ENCODE results near the gene ZNF469. TPM values are rescaled to one million over a fixed set of nuclear protein-coding genes. Genes with fewer than 3 reads are reported as not detected.

The ZNF469 gene
- total RNA-seq, 2 donors from 2014 or later = 4.5 to 11.3 TPM

DNA sequence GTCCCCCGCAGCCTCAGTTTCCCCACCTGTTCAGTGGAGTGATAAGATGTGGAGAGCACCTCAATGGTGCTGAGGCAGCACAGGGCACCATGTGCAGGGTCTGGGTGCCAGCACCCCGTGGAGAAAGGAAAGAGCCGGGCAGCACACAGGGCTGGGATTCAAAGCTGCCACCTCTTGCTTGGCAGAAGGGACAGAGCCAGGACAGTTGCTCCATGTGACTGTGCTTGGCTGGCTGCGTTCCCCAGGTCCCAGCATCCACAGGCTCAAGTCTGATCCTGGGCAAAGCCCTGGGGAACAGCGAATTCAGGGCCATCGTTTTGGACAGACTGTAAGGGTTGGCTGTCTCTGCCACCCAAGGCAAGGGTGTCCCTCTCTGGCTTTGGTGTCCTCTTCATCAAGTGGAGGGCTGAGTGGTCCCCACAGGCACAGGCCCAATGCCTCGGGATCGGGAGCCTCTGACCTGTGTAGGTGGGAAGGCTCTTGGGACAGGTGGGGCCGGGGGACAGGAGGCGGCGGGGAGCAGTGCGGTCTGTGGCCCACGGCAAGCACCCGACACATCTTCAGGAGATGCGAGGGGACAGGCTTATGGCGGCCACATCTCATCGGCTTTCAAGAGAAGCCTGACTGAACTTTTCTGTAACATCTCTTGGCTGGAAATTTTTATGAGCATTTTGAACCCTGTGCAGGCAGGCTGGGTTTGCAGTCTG is 8.5 kb downstream of the ZNF469 start:
- TF ChIP-seq, protein P1, sequence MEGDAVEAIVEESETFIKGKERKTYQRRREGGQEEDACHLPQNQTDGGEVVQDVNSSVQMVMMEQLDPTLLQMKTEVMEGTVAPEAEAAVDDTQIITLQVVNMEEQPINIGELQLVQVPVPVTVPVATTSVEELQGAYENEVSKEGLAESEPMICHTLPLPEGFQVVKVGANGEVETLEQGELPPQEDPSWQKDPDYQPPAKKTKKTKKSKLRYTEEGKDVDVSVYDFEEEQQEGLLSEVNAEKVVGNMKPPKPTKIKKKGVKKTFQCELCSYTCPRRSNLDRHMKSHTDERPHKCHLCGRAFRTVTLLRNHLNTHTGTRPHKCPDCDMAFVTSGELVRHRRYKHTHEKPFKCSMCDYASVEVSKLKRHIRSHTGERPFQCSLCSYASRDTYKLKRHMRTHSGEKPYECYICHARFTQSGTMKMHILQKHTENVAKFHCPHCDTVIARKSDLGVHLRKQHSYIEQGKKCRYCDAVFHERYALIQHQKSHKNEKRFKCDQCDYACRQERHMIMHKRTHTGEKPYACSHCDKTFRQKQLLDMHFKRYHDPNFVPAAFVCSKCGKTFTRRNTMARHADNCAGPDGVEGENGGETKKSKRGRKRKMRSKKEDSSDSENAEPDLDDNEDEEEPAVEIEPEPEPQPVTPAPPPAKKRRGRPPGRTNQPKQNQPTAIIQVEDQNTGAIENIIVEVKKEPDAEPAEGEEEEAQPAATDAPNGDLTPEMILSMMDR (IDR thresholded peaks at IDR 0.05) = no peak
- peaks cover 17 to 39% of the 10 kb centered on the region in 2 donors for H3K4me1 ChIP-seq (ENCODE audit: control insufficient read depth in 1 of 2, low read depth in 2 of 2)
- DNase-seq (ENCODE audit: low spot score) = no peak
- no peak overlapping the region for H3K27ac ChIP-seq
- no peaks in the 10 kb centered on the region for H3K36me3 ChIP-seq
- ATAC-seq (ENCODE audit: insufficient number of reproducible peaks, low FRiP score, low read depth) = no peak
- no peak overlapping the region for H3K4me3 ChIP-seq
- no peaks in the 10 kb centered on the region for H3K27me3 ChIP-seq (replicated peaks; ENCODE audit: insufficient read depth)
- no peaks in the 10 kb centered on the region for H3K9me3 ChIP-seq

DNA sequence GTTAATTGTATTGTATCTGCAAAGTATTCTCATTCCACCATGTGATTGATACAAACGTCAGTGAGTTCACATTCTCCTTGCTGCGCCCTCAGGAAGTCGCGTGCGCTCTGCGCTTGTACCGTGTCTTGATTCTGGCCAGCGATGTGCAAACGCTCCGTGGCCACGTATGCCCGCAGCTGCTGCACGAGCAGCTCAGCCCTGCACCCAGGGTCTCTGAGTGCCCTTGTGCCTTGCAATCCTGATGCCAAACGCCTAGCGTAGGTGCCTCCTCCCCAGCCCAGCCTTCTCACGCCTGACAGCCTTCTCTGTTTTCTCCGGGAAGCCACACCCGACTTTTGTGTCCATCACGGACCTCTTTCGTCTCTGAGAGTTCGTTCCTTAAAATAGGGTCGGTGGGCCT is 9.4 kb downstream of the ZNF469 start:
- TF ChIP-seq, protein P1 (IDR thresholded peaks at IDR 0.05) = no peak
- no peak for DNase-seq (ENCODE audit: low spot score)
- Histone ChIP-seq H3K36me3 (no peaks in the 10 kb centered on the region), H3K4me3 (no peak overlapping the region), H3K27me3 (replicated peaks; ENCODE audit: insufficient read depth) (no peaks in the 10 kb centered on the region), H3K9me3 (no peaks in the 10 kb centered on the region), H3K4me1 (ENCODE audit: control insufficient read depth in 1 of 2, low read depth in 2 of 2) (peaks cover 17 to 39% of the 10 kb centered on the region in 2 donors), H3K27ac (peak overlapping the region in 1 of 2 donors; percentile 86)
- ATAC-seq (ENCODE audit: insufficient number of reproducible peaks, low FRiP score, low read depth) = no peak

DNA sequence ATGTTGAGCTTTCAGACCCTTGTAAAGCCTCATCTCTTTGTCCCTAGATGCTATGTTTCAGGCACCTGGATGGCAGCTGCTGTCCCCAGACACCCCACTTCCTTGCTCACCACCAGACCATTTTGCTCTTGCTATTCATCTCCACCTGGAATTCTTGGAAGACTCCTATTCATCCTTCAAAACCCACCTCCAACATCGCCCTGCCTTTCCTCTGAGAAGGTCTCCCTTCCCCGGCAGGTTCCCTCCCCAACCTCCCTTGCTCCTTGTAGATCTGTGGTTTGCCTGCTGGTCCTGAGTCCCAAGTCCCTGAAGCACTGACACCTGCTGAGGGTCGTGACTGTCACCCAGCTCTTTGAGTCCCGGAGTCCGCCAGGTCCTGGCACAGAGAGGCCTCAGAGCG is 9.9 kb downstream of the ZNF469 start:
- Histone ChIP-seq H3K4me1 (ENCODE audit: control insufficient read depth in 1 of 2, low read depth in 2 of 2) (peaks cover 16 to 37% of the 10 kb centered on the region in 2 donors), H3K27me3 (replicated peaks; ENCODE audit: insufficient read depth) (no peaks in the 10 kb centered on the region), H3K4me3 (no peak overlapping the region), H3K9me3 (no peaks in the 10 kb centered on the region), H3K36me3 (no peaks in the 10 kb centered on the region), H3K27ac (peak overlapping the region; percentile 77 to 86)
- ATAC-seq (ENCODE audit: insufficient number of reproducible peaks, low FRiP score, low read depth) = no peak
- DNase-seq (ENCODE audit: low spot score) = no peak
- TF ChIP-seq, protein P1 (IDR thresholded peaks at IDR 0.05) = no peak

DNA sequence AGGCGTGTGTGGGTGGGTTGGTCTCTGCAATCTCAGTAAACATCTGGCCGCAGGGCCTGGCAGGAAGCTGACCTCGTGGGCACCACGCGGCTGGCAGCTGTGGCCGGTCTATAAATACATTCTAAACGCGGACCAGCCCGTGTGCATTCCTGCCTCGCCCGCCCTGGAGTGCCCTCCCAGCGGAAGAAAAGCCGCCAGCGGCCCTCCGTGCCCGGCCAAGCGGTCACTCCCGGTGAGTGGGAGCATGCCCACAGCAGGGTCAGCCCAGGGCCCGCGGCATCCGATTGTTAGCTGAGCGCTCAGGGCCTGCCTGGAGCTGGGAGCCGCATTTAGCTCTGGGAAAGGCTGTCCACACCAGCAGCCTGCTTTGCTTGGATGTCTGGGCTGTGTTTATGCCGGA is 10.3 kb downstream of the ZNF469 start:
- Histone ChIP-seq H3K4me1 (ENCODE audit: control insufficient read depth in 1 of 2, low read depth in 2 of 2) (peaks cover 11 to 32% of the 10 kb centered on the region in 2 donors), H3K36me3 (no peaks in the 10 kb centered on the region), H3K4me3 (peak overlapping the region; percentile 29), H3K27me3 (replicated peaks; ENCODE audit: insufficient read depth) (no peaks in the 10 kb centered on the region), H3K27ac (peak overlapping the region; percentile 78 to 86), H3K9me3 (no peaks in the 10 kb centered on the region)
- peak; percentile 61 for ATAC-seq (ENCODE audit: insufficient number of reproducible peaks, low FRiP score, low read depth)
- DNase-seq (ENCODE audit: low spot score) = peak; percentile 53
- TF ChIP-seq, protein P1 (IDR thresholded peaks at IDR 0.05) = no peak

DNA sequence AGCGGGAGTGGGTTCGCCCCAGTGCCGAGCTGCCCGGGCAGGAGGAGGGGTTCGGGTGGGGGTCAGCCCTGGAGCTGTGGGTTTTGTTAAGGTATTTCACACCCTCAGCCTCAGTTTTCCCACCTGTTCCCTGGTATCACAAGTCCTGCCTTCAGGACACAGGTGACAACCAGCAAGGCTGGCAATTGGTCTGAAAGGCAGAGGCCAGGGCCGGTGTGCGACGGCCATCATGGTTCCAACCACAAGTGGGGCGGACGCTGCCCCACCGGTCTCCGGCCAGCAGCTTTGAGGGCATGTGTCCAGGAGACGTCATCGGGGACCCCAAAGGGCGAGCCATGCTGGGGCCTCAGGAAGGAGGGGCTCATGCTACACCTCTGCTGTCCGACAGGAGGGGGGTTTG is 10.8 kb downstream of the ZNF469 start:
- peak overlapping the region; percentile 78 to 86 for H3K27ac ChIP-seq

More for the DNA sequence above, 10.8 kb downstream of the ZNF469 start:
- Histone ChIP-seq H3K27me3 (replicated peaks; ENCODE audit: insufficient read depth) (no peaks in the 10 kb centered on the region), H3K4me3 (peak overlapping the region; percentile 29), H3K36me3 (no peaks in the 10 kb centered on the region), H3K4me1 (ENCODE audit: control insufficient read depth in 1 of 2, low read depth in 2 of 2) (peaks cover 8 to 27% of the 10 kb centered on the region in 2 donors), H3K9me3 (no peaks in the 10 kb centered on the region)
- DNase-seq (ENCODE audit: low spot score) (no peak), ATAC-seq (ENCODE audit: insufficient number of reproducible peaks, low FRiP score, low read depth) (no peak)
- TF ChIP-seq, protein P1 (IDR thresholded peaks at IDR 0.05) = no peak

Data from thoracic aorta (tissue), 2 donors.